Middle frontal gyrus (tissue), 1 donor: ENCODE data around the gene BTNL9.
"Not testable (repeated sequence)": the region's sequence is repeated elsewhere in the genome, so short reads cannot be mapped to it uniquely, and the experiment has no call there.

ENCODE experiments used
- DNase-seq: peaks from one replicate; pipeline ENCODE4 v3.0.0-alpha.2; 2015; ENCODE audit warnings: low spot score; ENCODE audit errors: extremely low spot score

Gene BTNL9

GRCh38 chr5:181039931-181040630 is at the start of gene BTNL9:
BTNL9 (plus strand) TSS chr5:181040266; CDS start chr5:181045490, 5,224 bp downstream.
- no peak for DNase-seq

GRCh38 chr5:180990882-180991242 is 49.2 kb upstream of the BTNL9 start:
- DNase-seq: no peak

GRCh38 chr5:181001947-181002346 is 38.1 kb upstream of the BTNL9 start:
- DNase-seq: no peak

- no peak for DNase-seq
Observed at GRCh38 chr5:181005791-181006190, 34.3 kb upstream of the BTNL9 start.

GRCh38 chr5:181008136-181008535 is 31.9 kb upstream of the BTNL9 start:
- DNase-seq: no peak

- not testable (repeated sequence) for DNase-seq
Observed at GRCh38 chr5:181010018-181010417, 30.0 kb upstream of the BTNL9 start.

- DNase-seq: not testable (repeated sequence)
Observed at GRCh38 chr5:181014654-181015053, 25.4 kb upstream of the BTNL9 start.

GRCh38 chr5:181017448-181017847 is 22.6 kb upstream of the BTNL9 start:
- not testable (repeated sequence) for DNase-seq

- no peak for DNase-seq
Observed at GRCh38 chr5:181020688-181021087, 19.4 kb upstream of the BTNL9 start.

GRCh38 chr5:181024245-181025064 is 15.6 kb upstream of the BTNL9 start:
- no peak for DNase-seq

- no peak for DNase-seq
Observed at GRCh38 chr5:181027452-181028031, 12.5 kb upstream of the BTNL9 start.

GRCh38 chr5:181028032-181028819 is 11.8 kb upstream of the BTNL9 start:
- DNase-seq: no peak

GRCh38 chr5:181031716-181032115 is 8.3 kb upstream of the BTNL9 start:
- DNase-seq: no peak

- no peak for DNase-seq
Observed at GRCh38 chr5:181035991-181036815, 3.9 kb upstream of the BTNL9 start.

- no peak for DNase-seq
Observed at GRCh38 chr5:181036816-181037364, 3.2 kb upstream of the BTNL9 start.

GRCh38 chr5:181037365-181037861 is 2.7 kb upstream of the BTNL9 start:
- no peak for DNase-seq

- DNase-seq: no peak
Observed at GRCh38 chr5:181039471-181039870, 595 bp upstream of the BTNL9 start.

- no peak for DNase-seq
Observed at GRCh38 chr5:181040631-181040945, 522 bp downstream of the BTNL9 start.

- DNase-seq: no peak
Observed at GRCh38 chr5:181041043-181041442, 977 bp downstream of the BTNL9 start.

- no peak for DNase-seq
Observed at GRCh38 chr5:181042036-181042713, 2.1 kb downstream of the BTNL9 start.
